AG10803 (cell line): ENCODE results near the gene COPB1.
A peak's percentile ranks its signal among the peaks of the same experiment; 100 is the strongest.

Experiments
- DNase-seq: peaks from one replicate; pipeline ENCODE4 v3.0.0; 2010; ENCODE audit warnings: low read depth
- H3K4me3 ChIP-seq: 2 replicates; pipeline ENCODE4 v1.5.1; 2011; ENCODE audit warnings: mild to moderate bottlenecking, low read length, control low read depth
- CTCF ChIP-seq: conservative IDR thresholded peaks from 2 replicates; pipeline ENCODE4 v1.5.1; 2011; ENCODE audit warnings: mild to moderate bottlenecking, low read length, control low read depth, inconsistent platforms

The COPB1 gene

GRCh38 chr11:14499560-14500180 is at the start of gene COPB1:
Gene COPB1 (minus strand): TSS chr11:14499811. CDS start chr11:14498928, 883 bp downstream.
- peak within 1 kb of the TSS; percentile 90 for H3K4me3 ChIP-seq
- no peak for TF ChIP-seq CTCF
- peak; percentile 94 for DNase-seq

GRCh38 chr11:14547440-14547839 is 47.8 kb upstream of the COPB1 start:
- no peak for TF ChIP-seq CTCF
- no peak for DNase-seq
- no peak overlapping the region for H3K4me3 ChIP-seq

GRCh38 chr11:14546672-14547071 is 47.1 kb upstream of the COPB1 start:
- no peak for TF ChIP-seq CTCF
- no peak for DNase-seq
- no peak overlapping the region for H3K4me3 ChIP-seq

- no peak overlapping the region for H3K4me3 ChIP-seq
- no peak for TF ChIP-seq CTCF
- DNase-seq: peak; percentile 29
Observed at GRCh38 chr11:14544611-14545010, 45.0 kb upstream of the COPB1 start.

GRCh38 chr11:14543260-14543659 is 43.6 kb upstream of the COPB1 start:
- TF ChIP-seq CTCF: no peak
- H3K4me3 ChIP-seq: no peak overlapping the region
- DNase-seq: no peak

GRCh38 chr11:14542324-14542723 is 42.7 kb upstream of the COPB1 start:
- no peak for DNase-seq
- TF ChIP-seq CTCF: no peak
- no peak overlapping the region for H3K4me3 ChIP-seq

- H3K4me3 ChIP-seq: no peak overlapping the region
- TF ChIP-seq CTCF: no peak
- no peak for DNase-seq
Observed at GRCh38 chr11:14541192-14541947, 41.8 kb upstream of the COPB1 start.
